Measurements from ENCODE around the gene ZNF611. TPM values are rescaled to one million over a fixed set of nuclear protein-coding genes. Genes with fewer than 3 reads are reported as not detected.
"Not testable (repeated sequence)": the region's sequence is repeated elsewhere in the genome, so short reads cannot be mapped to it uniquely, and the experiment has no call there.

ZNF611 gene
- polyA plus RNA-seq, 1 donor (not counting 4 experiments of a cell fraction or from before 2014, with no cell fraction given), result 2.9 TPM

DNA sequence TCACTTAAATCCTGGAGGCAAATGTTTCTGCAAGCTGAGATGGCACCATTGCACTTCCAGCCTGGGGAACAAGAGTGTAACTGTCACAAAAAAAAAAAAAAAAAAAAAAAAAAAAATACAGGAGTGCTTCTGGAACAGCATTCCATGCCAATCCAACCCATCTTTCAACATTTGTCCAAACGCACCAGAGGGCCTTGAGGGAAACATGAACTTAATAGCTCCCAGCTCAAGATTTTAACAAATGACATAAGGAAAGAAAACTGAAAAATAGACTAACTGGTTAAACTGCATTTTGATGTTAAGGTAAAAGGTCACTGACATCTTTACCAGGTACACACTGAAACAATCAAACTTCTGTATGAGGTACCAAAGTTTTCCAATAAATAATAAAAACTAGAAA is 49.0 kb downstream of the ZNF611 start:
- no peak overlapping the region for H2AFZ ChIP-seq (ENCODE audit: control insufficient read depth, low read length)
- no peak for TF ChIP-seq EZH2 (IDR thresholded peaks at IDR 0.05; ENCODE audit: low read length)
- TF ChIP-seq, protein P1, sequence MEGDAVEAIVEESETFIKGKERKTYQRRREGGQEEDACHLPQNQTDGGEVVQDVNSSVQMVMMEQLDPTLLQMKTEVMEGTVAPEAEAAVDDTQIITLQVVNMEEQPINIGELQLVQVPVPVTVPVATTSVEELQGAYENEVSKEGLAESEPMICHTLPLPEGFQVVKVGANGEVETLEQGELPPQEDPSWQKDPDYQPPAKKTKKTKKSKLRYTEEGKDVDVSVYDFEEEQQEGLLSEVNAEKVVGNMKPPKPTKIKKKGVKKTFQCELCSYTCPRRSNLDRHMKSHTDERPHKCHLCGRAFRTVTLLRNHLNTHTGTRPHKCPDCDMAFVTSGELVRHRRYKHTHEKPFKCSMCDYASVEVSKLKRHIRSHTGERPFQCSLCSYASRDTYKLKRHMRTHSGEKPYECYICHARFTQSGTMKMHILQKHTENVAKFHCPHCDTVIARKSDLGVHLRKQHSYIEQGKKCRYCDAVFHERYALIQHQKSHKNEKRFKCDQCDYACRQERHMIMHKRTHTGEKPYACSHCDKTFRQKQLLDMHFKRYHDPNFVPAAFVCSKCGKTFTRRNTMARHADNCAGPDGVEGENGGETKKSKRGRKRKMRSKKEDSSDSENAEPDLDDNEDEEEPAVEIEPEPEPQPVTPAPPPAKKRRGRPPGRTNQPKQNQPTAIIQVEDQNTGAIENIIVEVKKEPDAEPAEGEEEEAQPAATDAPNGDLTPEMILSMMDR (optimal IDR thresholded peaks at IDR 0.05 in 1 of 3, IDR thresholded peaks at IDR 0.05 in 1 of 3, conservative IDR thresholded peaks at IDR 0.05 in 1 of 3; ENCODE audit: extremely low read depth in 1 of 3, insufficient read depth in 2 of 3, low read length in 3 of 3), result no peak
- no peak overlapping the region for H3K9ac ChIP-seq (ENCODE audit: control insufficient read depth, extremely low read depth, insufficient read depth, low read length)
- no peak overlapping the region for H3K4me3 ChIP-seq (ENCODE audit: control insufficient read depth in 2 of 3, extremely low read depth in 1 of 3, insufficient read depth in 2 of 3, low read depth in 1 of 3, low read length in 3 of 3)
- no peak overlapping the region for H3K27ac ChIP-seq (ENCODE audit: control insufficient read depth, insufficient read depth, low read length)
- peaks cover 5% of the 10 kb centered on the region for H3K4me1 ChIP-seq (ENCODE audit: control insufficient read depth, extremely low read depth, insufficient read depth, low read length)
- no peak for DNase-seq (ENCODE audit: low read depth, low spot score)
- no peaks in the 10 kb centered on the region for H4K20me1 ChIP-seq (ENCODE audit: control insufficient read depth, extremely low read depth, insufficient read depth, low read length)
- H3K79me2 ChIP-seq (ENCODE audit: control insufficient read depth, insufficient read depth, low read length), result peaks cover 70% of the 10 kb centered on the region
- no peak for FAIRE-seq
- dilution Hi-C loops (cut with MboI; ENCODE audit: extremely low pct_ligation_motif_present, low sequenced_read_pairs), result no loop called here
- no peak overlapping the region for H3K4me2 ChIP-seq (ENCODE audit: control insufficient read depth, extremely low read depth, insufficient read depth, low read depth, low read length)
- no peaks in the 10 kb centered on the region for H3K9me1 ChIP-seq (ENCODE audit: control insufficient read depth, extremely low read depth, insufficient read depth, low read length)
- H3K27me3 ChIP-seq (ENCODE audit: control insufficient read depth, extremely low read depth, insufficient read depth, low read length), result no peaks in the 10 kb centered on the region
- no peaks in the 10 kb centered on the region for H3K9me3 ChIP-seq (ENCODE audit: control insufficient read depth, low read depth, low read length)
- H3K36me3 ChIP-seq (ENCODE audit: control insufficient read depth in 2 of 2, extremely low read depth in 1 of 2, insufficient read depth in 2 of 2, low read length in 2 of 2), result peaks cover 5 to 12% of the 10 kb centered on the region in 2 experiments

DNA sequence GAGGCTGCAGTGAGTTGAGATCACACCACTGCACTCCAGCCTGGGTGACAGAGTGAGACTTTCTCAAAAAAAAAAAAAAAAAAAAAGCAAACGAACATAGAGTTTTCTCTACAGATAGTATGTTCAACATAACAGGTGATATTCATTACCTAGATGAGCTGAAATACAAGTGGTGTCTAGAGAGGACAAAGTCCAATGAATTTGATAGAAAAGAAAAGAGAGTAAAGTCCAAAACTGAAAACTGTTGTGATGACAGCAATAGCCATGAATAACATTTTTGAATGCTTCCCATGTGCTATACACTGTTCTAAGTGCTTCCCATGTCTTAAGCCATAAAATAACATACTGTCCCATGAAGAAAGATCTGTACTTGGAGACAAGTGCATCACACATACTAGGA is 53.6 kb downstream of the ZNF611 start:
- H3K4me2 ChIP-seq (ENCODE audit: control insufficient read depth, extremely low read depth, insufficient read depth, low read depth, low read length); H3K27me3 ChIP-seq (ENCODE audit: control insufficient read depth, extremely low read depth, insufficient read depth, low read length); H4K20me1 ChIP-seq (ENCODE audit: control insufficient read depth, extremely low read depth, insufficient read depth, low read length); H3K4me3 ChIP-seq (ENCODE audit: control insufficient read depth in 2 of 3, extremely low read depth in 1 of 3, insufficient read depth in 2 of 3, low read depth in 1 of 3, low read length in 3 of 3); dilution Hi-C loops (cut with MboI; ENCODE audit: extremely low pct_ligation_motif_present, low sequenced_read_pairs); H3K9ac ChIP-seq (ENCODE audit: control insufficient read depth, extremely low read depth, insufficient read depth, low read length); DNase-seq (ENCODE audit: low read depth, low spot score); H3K9me1 ChIP-seq (ENCODE audit: control insufficient read depth, extremely low read depth, insufficient read depth, low read length); H3K4me1 ChIP-seq (ENCODE audit: control insufficient read depth, extremely low read depth, insufficient read depth, low read length); H3K27ac ChIP-seq (ENCODE audit: control insufficient read depth, insufficient read depth, low read length); H2AFZ ChIP-seq (ENCODE audit: control insufficient read depth, low read length); H3K9me3 ChIP-seq (ENCODE audit: control insufficient read depth, low read depth, low read length); FAIRE-seq: not testable (repeated sequence)
- Histone ChIP-seq H3K36me3 (ENCODE audit: control insufficient read depth in 2 of 2, extremely low read depth in 1 of 2, insufficient read depth in 2 of 2, low read length in 2 of 2) (peaks cover 5 to 12% of the 10 kb centered on the region in 2 experiments), H3K79me2 (ENCODE audit: control insufficient read depth, insufficient read depth, low read length) (peaks cover 62% of the 10 kb centered on the region)

DNA sequence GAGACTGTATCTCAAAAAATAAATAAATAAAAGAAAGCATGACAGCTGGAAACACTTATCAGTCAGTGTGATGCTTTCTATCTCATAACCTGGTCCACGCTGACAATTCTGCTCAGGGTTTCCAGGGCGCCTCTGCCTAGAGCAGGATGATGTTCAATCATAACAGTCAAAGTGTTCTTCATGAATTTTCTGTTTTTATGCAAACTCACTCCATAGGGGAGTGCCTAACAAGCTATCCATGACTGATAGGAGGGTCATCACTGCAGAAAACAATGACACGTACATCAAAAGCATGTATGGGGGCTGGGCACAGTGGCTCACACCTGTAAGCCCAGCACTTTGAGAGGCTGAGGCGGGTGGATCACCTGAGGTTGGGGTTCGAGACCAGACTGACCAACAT is 55.2 kb downstream of the ZNF611 start:
- Histone ChIP-seq H3K27ac (ENCODE audit: control insufficient read depth, insufficient read depth, low read length) (no peak overlapping the region), H3K4me3 (ENCODE audit: control insufficient read depth in 2 of 3, extremely low read depth in 1 of 3, insufficient read depth in 2 of 3, low read depth in 1 of 3, low read length in 3 of 3) (no peak overlapping the region), H3K79me2 (ENCODE audit: control insufficient read depth, insufficient read depth, low read length) (peaks cover 62% of the 10 kb centered on the region), H3K36me3 (ENCODE audit: control insufficient read depth in 2 of 2, extremely low read depth in 1 of 2, insufficient read depth in 2 of 2, low read length in 2 of 2) (peaks cover 5 to 7% of the 10 kb centered on the region in 2 experiments), H3K9me1 (ENCODE audit: control insufficient read depth, extremely low read depth, insufficient read depth, low read length) (no peaks in the 10 kb centered on the region), H3K9me3 (ENCODE audit: control insufficient read depth, low read depth, low read length) (no peaks in the 10 kb centered on the region), H3K4me1 (ENCODE audit: control insufficient read depth, extremely low read depth, insufficient read depth, low read length) (no peaks in the 10 kb centered on the region), H2AFZ (ENCODE audit: control insufficient read depth, low read length) (no peak overlapping the region), H3K9ac (ENCODE audit: control insufficient read depth, extremely low read depth, insufficient read depth, low read length) (no peak overlapping the region), H4K20me1 (ENCODE audit: control insufficient read depth, extremely low read depth, insufficient read depth, low read length) (no peaks in the 10 kb centered on the region), H3K4me2 (ENCODE audit: control insufficient read depth, extremely low read depth, insufficient read depth, low read depth, low read length) (no peak overlapping the region), H3K27me3 (ENCODE audit: control insufficient read depth, extremely low read depth, insufficient read depth, low read length) (no peaks in the 10 kb centered on the region)
- dilution Hi-C loops (cut with MboI; ENCODE audit: extremely low pct_ligation_motif_present, low sequenced_read_pairs), result no loop called here
- DNase-seq (ENCODE audit: low read depth, low spot score) (no peak), FAIRE-seq (no peak)
- TF ChIP-seq, protein P1 (optimal IDR thresholded peaks at IDR 0.05 in 1 of 3, IDR thresholded peaks at IDR 0.05 in 1 of 3, conservative IDR thresholded peaks at IDR 0.05 in 1 of 3; ENCODE audit: extremely low read depth in 1 of 3, insufficient read depth in 2 of 3, low read length in 3 of 3), result no peak
- TF ChIP-seq EZH2 (IDR thresholded peaks at IDR 0.05; ENCODE audit: low read length), result no peak

DNA sequence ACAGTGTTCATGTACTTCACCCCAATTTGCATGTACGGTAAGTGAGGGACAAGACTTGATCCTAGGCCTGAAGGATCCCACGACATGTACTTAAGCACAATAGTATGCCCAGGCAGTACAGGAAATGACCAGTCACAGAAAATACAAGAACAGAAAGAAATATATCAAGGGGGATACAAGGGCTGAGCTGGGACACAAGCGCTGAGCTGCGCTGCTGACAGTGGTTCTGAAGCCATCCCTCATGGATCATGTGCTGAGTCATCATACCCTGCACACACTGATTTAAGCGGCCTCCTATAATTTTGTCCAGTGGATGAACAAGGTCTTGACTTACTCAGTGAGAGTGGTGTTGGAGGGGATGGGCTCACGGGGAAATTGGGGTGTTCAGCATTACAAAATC is 59.6 kb downstream of the ZNF611 start:
- H3K4me3 ChIP-seq (ENCODE audit: control insufficient read depth in 2 of 3, extremely low read depth in 1 of 3, insufficient read depth in 2 of 3, low read depth in 1 of 3, low read length in 3 of 3); H4K20me1 ChIP-seq (ENCODE audit: control insufficient read depth, extremely low read depth, insufficient read depth, low read length); H3K27me3 ChIP-seq (ENCODE audit: control insufficient read depth, extremely low read depth, insufficient read depth, low read length); H3K9me3 ChIP-seq (ENCODE audit: control insufficient read depth, low read depth, low read length); dilution Hi-C loops (cut with MboI; ENCODE audit: extremely low pct_ligation_motif_present, low sequenced_read_pairs); DNase-seq (ENCODE audit: low read depth, low spot score); H3K4me2 ChIP-seq (ENCODE audit: control insufficient read depth, extremely low read depth, insufficient read depth, low read depth, low read length); H3K9me1 ChIP-seq (ENCODE audit: control insufficient read depth, extremely low read depth, insufficient read depth, low read length); H3K36me3 ChIP-seq (ENCODE audit: control insufficient read depth in 2 of 2, extremely low read depth in 1 of 2, insufficient read depth in 2 of 2, low read length in 2 of 2); H3K27ac ChIP-seq (ENCODE audit: control insufficient read depth, insufficient read depth, low read length); H3K9ac ChIP-seq (ENCODE audit: control insufficient read depth, extremely low read depth, insufficient read depth, low read length); H2AFZ ChIP-seq (ENCODE audit: control insufficient read depth, low read length); FAIRE-seq; H3K4me1 ChIP-seq (ENCODE audit: control insufficient read depth, extremely low read depth, insufficient read depth, low read length): not testable (repeated sequence)
- H3K79me2 ChIP-seq (ENCODE audit: control insufficient read depth, insufficient read depth, low read length), result peaks cover 54% of the 10 kb centered on the region

All from keratinocyte (primary cell).